Chondrocyte (in vitro differentiated cells): ENCODE results near the gene TTC31. TPM values are rescaled to one million over a fixed set of nuclear protein-coding genes. Genes with fewer than 3 reads are reported as not detected.

Source experiments
- DNase-seq: peaks from one replicate; pipeline ENCODE4 v3.0.0; 2021; ENCODE audit warnings: mixed read lengths, low spot score
- H3K27ac Mint-ChIP-seq: one replicate; pipeline ENCODE4 v1.8.0; 2021; ENCODE audit warnings: mild to moderate bottlenecking, moderate library complexity, mixed read lengths; ENCODE audit not compliant: unreplicated experiment
- H3K27me3 Mint-ChIP-seq: 2 replicates; pipeline ENCODE4 v1.8.0; 2021; ENCODE audit warnings: low read depth, mixed read lengths
- H3K36me3 Mint-ChIP-seq: 2 replicates; pipeline ENCODE4 v1.8.0; 2021; ENCODE audit warnings: low read depth, mixed read lengths
- H3K4me1 Mint-ChIP-seq: 2 replicates; pipeline ENCODE4 v1.8.0; 2021; ENCODE audit warnings: low read depth, mild to moderate bottlenecking, mixed read lengths
- H3K4me3 Mint-ChIP-seq: one replicate; pipeline ENCODE4 v1.8.0; 2021; ENCODE audit warnings: mild to moderate bottlenecking, moderate library complexity, mixed read lengths; ENCODE audit not compliant: unreplicated experiment
- H3K9me3 Mint-ChIP-seq: 2 replicates; pipeline ENCODE4 v1.8.0; 2021; ENCODE audit warnings: low read depth, mixed read lengths
- CTCF ChIP-seq: fragments of 200-600 bp; sonication (generic); IDR thresholded peaks from 2 replicates; pipeline ENCODE4 v1.5.0; 2021; ENCODE audit warnings: antibody characterized with exemption, mild to moderate bottlenecking, moderate library complexity
- long read RNA-seq: library from polyadenylated mRNA; stranded (forward); transcript quantifications from one replicate; pipeline ENCODE4 v2.0.0, GENCODE V29; 2021
- total RNA-seq: library from RNA; stranded (reverse); gene quantifications from 3 replicates; pipeline ENCODE4 v1.2.1, GENCODE V29; 2021

The TTC31 gene
- total RNA-seq: 17.4 to 25.4 TPM (median 18.1 TPM) in 3 replicates
- long read RNA-seq, partial matches to known transcripts: 0 of 16 reads
- long read RNA-seq, other reads (novel, unspliced or antisense): 13 of 16 reads

- Mint-ChIP-seq H3K4me1 (peaks cover 28% of the 10 kb centered on the region), H3K4me3 (peak within 1 kb of the TSS; percentile 95), H3K9me3 (no peaks in the 10 kb centered on the region), H3K27me3 (no peaks in the 10 kb centered on the region), H3K27ac (peak within 1 kb of the TSS; percentile 98), H3K36me3 (peaks cover 8% of the 10 kb centered on the region)
- DNase-seq: no peak
- peak; percentile 98 for TF ChIP-seq CTCF
Observed at GRCh38 chr2:74482801-74483674, at the start of gene TTC31, which contains the start of gene CCDC142. Gene TTC31, plus strand, starts transcription at chr2:74483081. Its CDS starts 15 bp downstream, at chr2:74483096. Gene CCDC142, minus strand, starts transcription at chr2:74482998. Its CDS starts 161 bp downstream, at chr2:74482837.

DNA sequence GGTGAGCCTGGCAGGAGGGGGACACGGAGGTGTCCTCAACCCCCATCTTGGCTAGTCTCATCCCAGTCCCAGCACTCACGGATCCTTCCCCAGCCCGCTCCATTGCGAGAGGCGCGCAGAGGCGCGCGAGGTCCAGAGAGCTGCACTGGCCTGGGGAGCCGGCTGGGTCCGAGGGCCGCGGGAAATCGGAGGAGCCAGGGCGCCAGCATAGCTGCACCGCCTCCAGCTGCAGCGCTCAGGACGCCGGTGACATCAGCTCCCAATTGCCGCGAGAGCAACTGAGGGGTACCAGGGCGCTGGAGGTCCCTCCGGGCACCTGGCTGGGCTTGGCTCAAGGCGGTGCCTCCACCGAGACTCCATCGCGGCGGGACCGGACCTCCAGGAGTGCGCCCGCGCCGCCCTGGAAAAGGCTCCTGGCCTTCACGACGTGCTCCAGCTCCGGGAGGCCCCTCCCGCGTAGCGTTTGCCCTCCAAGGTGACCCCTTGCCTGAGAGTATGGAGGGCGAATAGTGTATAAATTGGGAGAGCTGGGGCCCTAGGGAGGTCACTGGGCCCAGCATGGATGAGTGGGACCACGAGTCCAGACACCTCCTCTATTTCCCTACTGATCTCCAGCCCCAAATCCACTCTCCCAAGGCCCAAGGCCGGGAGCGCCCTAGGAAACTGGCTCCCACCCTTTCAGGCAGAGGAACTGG, 46.6 kb upstream of the TTC31 start:
- H3K9me3 Mint-ChIP-seq: no peaks in the 10 kb centered on the region
- TF ChIP-seq CTCF: no peak
- H3K27ac Mint-ChIP-seq: no peak overlapping the region
- H3K4me3 Mint-ChIP-seq: no peak overlapping the region
- H3K36me3 Mint-ChIP-seq: peaks cover 4% of the 10 kb centered on the region
- peaks cover 41% of the 10 kb centered on the region for H3K4me1 Mint-ChIP-seq
- H3K27me3 Mint-ChIP-seq: peaks cover 2% of the 10 kb centered on the region
- no peak for DNase-seq

GRCh38 chr2:74436848-74437695, 45.8 kb upstream of the TTC31 start:
- no peak for DNase-seq
- no peak overlapping the region for H3K27ac Mint-ChIP-seq

GRCh38 chr2:74438248-74438647, 44.6 kb upstream of the TTC31 start:
- peaks cover 2% of the 10 kb centered on the region for H3K27me3 Mint-ChIP-seq
- no peaks in the 10 kb centered on the region for H3K9me3 Mint-ChIP-seq
- peaks cover 43% of the 10 kb centered on the region for H3K4me1 Mint-ChIP-seq
- no peaks in the 10 kb centered on the region for H3K36me3 Mint-ChIP-seq
- TF ChIP-seq CTCF: no peak
- H3K4me3 Mint-ChIP-seq: no peak overlapping the region
- H3K27ac Mint-ChIP-seq: no peak overlapping the region
- DNase-seq: no peak

More at GRCh38 chr2:74436848-74437695, 45.8 kb upstream of the TTC31 start:
- H3K9me3 Mint-ChIP-seq: no peaks in the 10 kb centered on the region
- no peak overlapping the region for H3K4me3 Mint-ChIP-seq
- H3K4me1 Mint-ChIP-seq: peaks cover 41% of the 10 kb centered on the region
- TF ChIP-seq CTCF: no peak
- peaks cover 2% of the 10 kb centered on the region for H3K27me3 Mint-ChIP-seq
- no peaks in the 10 kb centered on the region for H3K36me3 Mint-ChIP-seq
